Left ventricle myocardium inferior (tissue), 1 donor: Measurements from ENCODE around the gene TCF7L2. TPM values are rescaled to one million over a fixed set of nuclear protein-coding genes. Genes with fewer than 3 reads are reported as not detected.

Experiments
- DNase-seq: peaks from one replicate; pipeline ENCODE4 v3.0.0-alpha.2; 2020
- H3K27ac ChIP-seq: fragments of 200-600 bp; replicated peaks from 2 replicates; pipeline ENCODE4 v1.8.0; 2021
- H3K27me3 ChIP-seq: fragments of 200-600 bp; 2 replicates; pipeline ENCODE4 v1.8.0; 2021; ENCODE audit warnings: low read depth
- H3K36me3 ChIP-seq: fragments of 200-600 bp; 2 replicates; pipeline ENCODE4 v1.8.0; 2021
- H3K4me1 ChIP-seq: fragments of 200-600 bp; 2 replicates; pipeline ENCODE4 v1.8.0; 2021
- H3K4me3 ChIP-seq: fragments of 200-600 bp; 2 replicates; pipeline ENCODE4 v1.8.0; 2021; ENCODE audit warnings: mild to moderate bottlenecking, moderate library complexity
- H3K9me3 ChIP-seq: fragments of 200-600 bp; replicated peaks from 2 replicates; pipeline ENCODE4 v1.8.0; 2021
- CTCF ChIP-seq: fragments of 200-600 bp; IDR thresholded peaks from 2 replicates; pipeline ENCODE4 v1.8.0; 2021; ENCODE audit warnings: antibody characterized with exemption, mild to moderate bottlenecking, borderline replicate concordance
- intact Hi-C: fragments of 100-400 bp; cut with micrococcal nuclease; formaldehyde crosslinking; loops from one replicate; pipeline ENCODE4 v1.11.0; 2022
- total RNA-seq: library from RNA; stranded (reverse); fragmentation: NEBNext Ultra II Directional; extraction: Animal tissue kit (Norgen Biotek cat#: 25700); gene quantifications from one replicate; pipeline ENCODE4 v1.2.1, GENCODE V29; 2021
- donor health status: DM: no; HTN: yes; CAD: no; lungs with severe emphysema.

The TCF7L2 gene
- total RNA-seq, 1 donor from 2014 or later, result 8.9 TPM

- DNase-seq, result no peak
- intact Hi-C loops, result no loop called here
- Histone ChIP-seq H3K27ac (no peak overlapping the region), H3K4me1 (peaks cover 37% of the 10 kb centered on the region), H3K4me3 (no peak overlapping the region), H3K36me3 (no peaks in the 10 kb centered on the region), H3K27me3 (no peaks in the 10 kb centered on the region), H3K9me3 (no peaks in the 10 kb centered on the region)
- TF ChIP-seq CTCF, result no peak
Measured at GRCh38 chr10:113011592-113012374, 61.7 kb downstream of the TCF7L2 start.

GRCh38 chr10:113015201-113015600 lies 65.2 kb downstream of the TCF7L2 start:
- Histone ChIP-seq H3K27me3 (no peaks in the 10 kb centered on the region), H3K4me3 (no peak overlapping the region), H3K4me1 (peaks cover 55% of the 10 kb centered on the region), H3K36me3 (no peaks in the 10 kb centered on the region), H3K9me3 (no peaks in the 10 kb centered on the region), H3K27ac (no peak overlapping the region)
- intact Hi-C loops, result no loop called here
- no peak for DNase-seq
- no peak for TF ChIP-seq CTCF

- H3K27ac ChIP-seq, result no peak overlapping the region
- intact Hi-C loops, result no loop called here
- H3K27me3 ChIP-seq, result no peaks in the 10 kb centered on the region
- DNase-seq, result no peak
- H3K4me3 ChIP-seq, result no peak overlapping the region
- no peaks in the 10 kb centered on the region for H3K36me3 ChIP-seq
- peaks cover 75% of the 10 kb centered on the region for H3K4me1 ChIP-seq
- TF ChIP-seq CTCF, result no peak
- no peaks in the 10 kb centered on the region for H3K9me3 ChIP-seq
Measured at GRCh38 chr10:113017376-113017775, 67.3 kb downstream of the TCF7L2 start.

- no peak for TF ChIP-seq CTCF
- Histone ChIP-seq H3K27ac (no peak overlapping the region), H3K9me3 (no peaks in the 10 kb centered on the region), H3K27me3 (no peaks in the 10 kb centered on the region), H3K4me1 (peaks cover 77% of the 10 kb centered on the region), H3K4me3 (no peak overlapping the region), H3K36me3 (no peaks in the 10 kb centered on the region)
- intact Hi-C loops, result no loop called here
- DNase-seq, result no peak
Measured at GRCh38 chr10:113018034-113018433, 68.0 kb downstream of the TCF7L2 start.

GRCh38 chr10:113019096-113019495 lies 69.0 kb downstream of the TCF7L2 start:
- Histone ChIP-seq H3K4me1 (peaks cover 80% of the 10 kb centered on the region), H3K36me3 (no peaks in the 10 kb centered on the region), H3K9me3 (no peaks in the 10 kb centered on the region), H3K4me3 (no peak overlapping the region), H3K27me3 (no peaks in the 10 kb centered on the region), H3K27ac (peak overlapping the region; percentile 7)
- intact Hi-C loops, result no loop called here
- TF ChIP-seq CTCF, result no peak
- no peak for DNase-seq
